DND-41 (cell line): Measurements from ENCODE around the gene HOXD9.

Experiments
- ATAC-seq: fragments of 200-7000 bp; cut with Tn5 transposase; 3 replicates; pipeline ENCODE4 v1.9.1; 2021; ENCODE audit warnings: low read depth; ENCODE audit not compliant: insufficient read depth
- DNase-seq: peaks from one replicate; pipeline ENCODE4 v3.0.0-alpha.2; 2020
- H2AFZ ChIP-seq: 2 replicates; pipeline ENCODE4 v1.6.0; 2012; ENCODE audit warnings: low read depth, low read length
- H3K27ac ChIP-seq: 2 replicates; pipeline ENCODE4 v1.5.1; 2012; ENCODE audit warnings: low read length, inconsistent platforms
- H3K27me3 ChIP-seq: fragments of 200-600 bp; sonication (generic); 2 replicates; pipeline ENCODE4 v1.6.0; 2012; ENCODE audit warnings: low read length, mild to moderate bottlenecking, inconsistent platforms; ENCODE audit not compliant: insufficient read depth, poor library complexity
- H3K36me3 ChIP-seq: 2 replicates; pipeline ENCODE4 v1.5.1; 2012; ENCODE audit warnings: low read length, inconsistent platforms; ENCODE audit not compliant: insufficient read depth
- H3K4me1 ChIP-seq: 2 replicates; pipeline ENCODE4 v1.5.1; 2012; ENCODE audit warnings: mild to moderate bottlenecking, low read length; ENCODE audit not compliant: insufficient read depth
- H3K4me2 ChIP-seq: 2 replicates; pipeline ENCODE4 v1.6.0; 2012; ENCODE audit warnings: mild to moderate bottlenecking, moderate library complexity, low read length, inconsistent platforms; ENCODE audit not compliant: insufficient read depth
- H3K4me3 ChIP-seq, 2 experiments: fragments of 200-600 bp in 1 of 2; shearing (Covaris generic) in 1 of 2; 2 replicates each; pipeline ENCODE4 v1.5.1; 2012 to 2016; ENCODE audit warnings: inconsistent platforms in 2 of 2, low read length in 2 of 2, mild to moderate bottlenecking in 2 of 2, low read depth in 1 of 2, moderate library complexity in 1 of 2
- H3K79me2 ChIP-seq: 2 replicates; pipeline ENCODE4 v1.6.0; 2012; ENCODE audit warnings: low read length, inconsistent platforms; ENCODE audit not compliant: insufficient read depth
- H3K9ac ChIP-seq: 2 replicates; pipeline ENCODE4 v1.6.0; 2012; ENCODE audit warnings: low read depth, mild to moderate bottlenecking, inconsistent platforms, low read length, moderate library complexity
- H3K9me3 ChIP-seq: 2 replicates; pipeline ENCODE4 v1.5.1; 2012; ENCODE audit warnings: low read length, moderate library complexity, mild to moderate bottlenecking, inconsistent platforms; ENCODE audit not compliant: insufficient read depth, severe bottlenecking
- H4K20me1 ChIP-seq: 2 replicates; pipeline ENCODE4 v1.6.0; 2012; ENCODE audit warnings: low read length; ENCODE audit not compliant: insufficient read depth
- EZH2 ChIP-seq: IDR thresholded peaks from 3 replicates; pipeline ENCODE4 v1.6.1; 2012; ENCODE audit warnings: borderline replicate concordance, low read depth, mild to moderate bottlenecking, moderate library complexity, low read length, inconsistent platforms; ENCODE audit not compliant: severe bottlenecking
- TF ChIP-seq, protein P1 (sequence below): IDR thresholded peaks from 2 replicates; pipeline ENCODE4 v1.5.1; 2012; ENCODE audit warnings: borderline replicate concordance, low read length, moderate library complexity, mild to moderate bottlenecking; ENCODE audit not compliant: poor library complexity, severe bottlenecking; ENCODE audit errors: extremely low read depth

Gene HOXD9

DNA sequence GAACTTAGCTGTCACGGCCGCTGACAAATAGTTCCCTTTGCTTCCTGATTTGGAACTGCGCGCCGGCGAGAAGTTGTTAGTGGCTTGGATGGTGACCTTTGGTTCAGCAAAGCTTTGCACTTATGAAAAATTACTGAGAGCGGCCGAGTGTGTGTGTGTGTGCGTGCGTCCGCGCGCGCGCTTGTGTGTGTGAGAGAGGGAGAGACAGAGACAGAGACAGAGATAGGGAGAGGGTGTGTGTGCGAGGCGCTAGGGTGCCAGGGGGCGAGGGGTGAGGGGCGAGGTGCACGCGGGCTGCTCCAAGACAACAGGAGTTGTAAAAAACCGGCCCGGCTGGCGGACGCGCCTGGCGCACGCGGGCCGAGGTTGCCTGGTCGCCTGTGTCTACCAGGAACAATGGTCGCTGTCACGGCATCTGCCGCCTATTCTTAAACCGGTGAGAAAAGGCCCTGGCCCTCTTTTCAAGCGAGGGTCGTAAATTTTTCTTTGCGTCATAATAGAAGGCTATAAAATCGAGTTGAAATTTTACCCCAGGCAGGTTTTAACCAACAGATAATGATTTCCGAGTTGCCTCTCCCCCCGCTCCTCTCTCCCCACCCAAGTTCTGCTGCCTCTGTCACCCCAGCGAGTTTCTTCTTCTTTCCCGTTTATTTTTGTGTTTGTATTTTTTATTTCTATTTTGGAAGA is 35.1 kb downstream of the HOXD9 start:
- DNase-seq (no peak), ATAC-seq (no peak)
- Histone ChIP-seq H4K20me1 (no peaks in the 10 kb centered on the region), H3K9me3 (no peaks in the 10 kb centered on the region), H3K36me3 (no peaks in the 10 kb centered on the region), H3K9ac (no peak overlapping the region), H3K27me3 (peaks cover 4% of the 10 kb centered on the region), H2AFZ (no peak overlapping the region), H3K27ac (no peak overlapping the region), H3K4me1 (no peaks in the 10 kb centered on the region), H3K4me2 (no peak overlapping the region), H3K4me3 (no peak overlapping the region), H3K79me2 (no peaks in the 10 kb centered on the region)
- TF ChIP-seq EZH2: no peak
- TF ChIP-seq, protein P1, sequence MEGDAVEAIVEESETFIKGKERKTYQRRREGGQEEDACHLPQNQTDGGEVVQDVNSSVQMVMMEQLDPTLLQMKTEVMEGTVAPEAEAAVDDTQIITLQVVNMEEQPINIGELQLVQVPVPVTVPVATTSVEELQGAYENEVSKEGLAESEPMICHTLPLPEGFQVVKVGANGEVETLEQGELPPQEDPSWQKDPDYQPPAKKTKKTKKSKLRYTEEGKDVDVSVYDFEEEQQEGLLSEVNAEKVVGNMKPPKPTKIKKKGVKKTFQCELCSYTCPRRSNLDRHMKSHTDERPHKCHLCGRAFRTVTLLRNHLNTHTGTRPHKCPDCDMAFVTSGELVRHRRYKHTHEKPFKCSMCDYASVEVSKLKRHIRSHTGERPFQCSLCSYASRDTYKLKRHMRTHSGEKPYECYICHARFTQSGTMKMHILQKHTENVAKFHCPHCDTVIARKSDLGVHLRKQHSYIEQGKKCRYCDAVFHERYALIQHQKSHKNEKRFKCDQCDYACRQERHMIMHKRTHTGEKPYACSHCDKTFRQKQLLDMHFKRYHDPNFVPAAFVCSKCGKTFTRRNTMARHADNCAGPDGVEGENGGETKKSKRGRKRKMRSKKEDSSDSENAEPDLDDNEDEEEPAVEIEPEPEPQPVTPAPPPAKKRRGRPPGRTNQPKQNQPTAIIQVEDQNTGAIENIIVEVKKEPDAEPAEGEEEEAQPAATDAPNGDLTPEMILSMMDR: no peak

DNA sequence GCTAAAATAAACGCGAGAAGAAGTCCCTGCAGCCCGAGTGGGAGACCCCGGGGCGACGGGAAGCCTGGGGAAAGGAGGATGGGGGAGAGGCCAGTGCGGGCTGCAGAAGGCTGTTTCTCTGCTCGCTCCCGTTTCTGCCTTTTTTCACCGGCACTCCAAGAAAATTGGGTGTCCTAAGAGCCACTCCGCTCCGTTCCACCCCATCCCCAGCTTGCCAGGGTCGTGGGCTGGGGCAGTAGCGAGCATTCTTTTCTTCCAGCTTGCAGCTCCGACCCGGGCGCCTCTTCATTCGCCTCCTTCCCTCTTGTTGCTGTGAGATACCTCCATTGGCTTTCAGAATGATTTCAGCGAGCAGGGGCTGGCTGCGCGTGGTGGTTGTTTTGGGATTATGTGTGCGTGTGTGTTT is 35.7 kb downstream of the HOXD9 start:
- no peaks in the 10 kb centered on the region for H4K20me1 ChIP-seq
- ATAC-seq (no peak), DNase-seq (no peak)
- H3K79me2 ChIP-seq: no peaks in the 10 kb centered on the region
- no peak overlapping the region for H3K27ac ChIP-seq
- no peak overlapping the region for H3K9ac ChIP-seq
- no peaks in the 10 kb centered on the region for H3K4me1 ChIP-seq
- no peak overlapping the region for H3K4me3 ChIP-seq
- H3K4me2 ChIP-seq: no peak overlapping the region
- no peaks in the 10 kb centered on the region for H3K36me3 ChIP-seq
- TF ChIP-seq, protein P1: no peak
- no peak for TF ChIP-seq EZH2
- H3K9me3 ChIP-seq: no peaks in the 10 kb centered on the region
- H3K27me3 ChIP-seq: peaks cover 4% of the 10 kb centered on the region
- no peak overlapping the region for H2AFZ ChIP-seq

GRCh38 chr2:176158855-176159662 is 36.5 kb downstream of the HOXD9 start:
- ATAC-seq (no peak), DNase-seq (no peak)
- Histone ChIP-seq H3K4me2 (no peak overlapping the region), H3K9ac (no peak overlapping the region), H4K20me1 (no peaks in the 10 kb centered on the region), H3K4me1 (no peaks in the 10 kb centered on the region), H3K79me2 (no peaks in the 10 kb centered on the region), H2AFZ (no peak overlapping the region), H3K27ac (no peak overlapping the region), H3K27me3 (peaks cover 4% of the 10 kb centered on the region), H3K4me3 (no peak overlapping the region), H3K9me3 (no peaks in the 10 kb centered on the region), H3K36me3 (no peaks in the 10 kb centered on the region)
- TF ChIP-seq EZH2: no peak
- TF ChIP-seq, protein P1: no peak
